Measurements from ENCODE around the gene THBS3.
"Not testable (repeated sequence)": the region's sequence is repeated elsewhere in the genome, so short reads cannot be mapped to it uniquely, and the experiment has no call there.

THBS3 gene

DNA sequence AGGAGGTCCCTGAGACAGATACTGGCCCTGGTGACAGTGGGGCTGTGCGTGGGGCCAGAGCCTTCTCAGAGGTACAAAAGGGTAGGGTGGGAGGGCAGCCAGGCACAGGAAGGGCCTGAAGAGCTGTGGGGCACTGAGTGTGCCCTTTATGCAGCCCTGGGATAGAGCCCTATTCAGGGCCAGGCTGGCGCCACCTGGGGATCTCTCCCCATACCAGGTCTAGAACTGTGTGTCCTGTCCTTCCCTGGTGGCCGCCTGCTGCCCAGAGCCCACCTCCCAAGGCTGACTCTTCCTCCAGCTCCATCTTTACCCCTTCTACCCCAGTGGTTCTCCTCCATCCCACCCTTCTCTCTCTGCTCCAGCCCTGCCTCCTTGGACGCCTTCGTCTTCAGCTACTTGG, 25.8 kb upstream of the THBS3 start:
- not testable (repeated sequence) for DNase-seq

DNA sequence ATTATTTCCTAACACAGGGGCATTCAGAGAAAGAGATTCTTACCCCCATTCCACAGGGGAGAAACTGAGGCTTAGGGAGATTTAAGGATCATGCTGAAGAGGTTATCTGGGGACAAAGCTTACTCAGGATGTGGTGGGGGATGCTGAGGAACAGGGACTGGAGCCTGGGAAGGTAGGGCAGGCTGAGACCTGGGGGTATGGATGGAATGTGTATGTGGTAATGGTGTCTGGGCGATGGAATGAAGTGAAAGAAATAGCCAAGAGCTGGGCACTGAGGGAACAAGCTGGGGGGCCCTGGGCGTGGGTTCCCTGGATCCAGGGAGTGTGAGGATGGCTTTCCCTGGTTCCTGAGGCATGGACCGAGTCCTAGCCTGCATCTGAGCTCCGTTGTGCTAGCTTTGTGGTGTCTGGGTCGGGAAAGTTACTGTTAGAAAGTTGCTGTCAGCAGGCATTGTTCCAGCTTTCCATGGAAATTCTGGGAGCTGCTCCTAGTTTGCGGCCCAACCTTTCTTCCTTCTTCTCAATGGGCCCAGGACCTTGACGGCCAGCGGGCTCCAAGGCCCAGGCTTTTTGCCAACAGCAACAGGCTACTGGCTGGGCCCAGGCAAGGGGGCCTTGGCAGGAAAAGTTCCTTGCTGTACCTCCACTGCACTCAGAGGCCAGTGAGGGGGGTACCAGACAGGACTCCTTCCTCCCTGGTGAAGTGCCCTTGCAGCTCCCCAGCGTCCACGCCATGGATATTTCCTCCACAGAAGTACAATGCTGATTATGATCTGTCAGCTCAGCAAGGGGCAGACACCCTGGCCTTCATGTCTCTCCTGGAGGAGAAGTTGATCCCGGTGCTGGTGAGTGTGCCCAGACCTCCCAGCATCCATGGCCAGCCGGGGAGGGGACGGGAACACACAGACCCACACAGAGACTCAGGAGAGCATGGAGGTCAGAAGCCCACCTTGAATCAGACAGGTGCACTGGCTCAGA, 24.6 kb upstream of the THBS3 start:
- not testable (repeated sequence) for DNase-seq

DNA sequence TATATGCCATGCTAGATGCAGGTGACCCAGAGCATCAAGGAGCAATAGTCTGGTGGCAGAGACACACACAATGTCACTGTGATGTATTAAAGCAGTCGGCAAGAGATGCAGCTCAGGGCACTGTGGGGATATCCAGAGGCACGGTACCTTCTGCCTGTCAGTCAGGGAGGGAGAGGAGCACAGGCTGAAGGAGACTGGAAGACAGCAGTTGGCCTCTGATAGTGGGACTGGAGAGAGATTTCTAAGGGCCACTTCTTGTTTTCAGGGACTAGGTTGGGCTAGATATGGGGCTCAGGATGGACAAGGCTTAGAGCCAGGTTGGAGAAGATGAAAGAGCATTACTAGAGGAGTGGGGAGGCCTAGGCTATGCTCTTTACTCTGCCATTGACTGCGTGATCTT, 23.6 kb upstream of the THBS3 start:
- DNase-seq: not testable (repeated sequence)

DNA sequence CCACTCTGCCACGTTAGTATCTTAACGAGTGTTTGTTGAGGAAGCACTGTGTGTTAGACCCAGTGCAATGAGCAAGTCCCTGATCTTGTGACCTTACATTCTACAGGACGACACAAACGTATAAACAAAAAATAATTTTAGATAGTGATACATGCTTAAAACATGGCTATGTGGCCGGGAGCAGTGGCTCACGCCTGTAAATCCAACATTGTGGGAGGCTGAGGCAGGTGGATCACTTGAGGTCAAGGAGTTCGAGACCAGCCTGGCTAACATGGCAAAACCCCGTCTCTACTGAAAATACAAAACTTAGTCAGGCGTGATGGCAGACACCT, 20.4 kb upstream of the THBS3 start:
- DNase-seq: no peak

DNA sequence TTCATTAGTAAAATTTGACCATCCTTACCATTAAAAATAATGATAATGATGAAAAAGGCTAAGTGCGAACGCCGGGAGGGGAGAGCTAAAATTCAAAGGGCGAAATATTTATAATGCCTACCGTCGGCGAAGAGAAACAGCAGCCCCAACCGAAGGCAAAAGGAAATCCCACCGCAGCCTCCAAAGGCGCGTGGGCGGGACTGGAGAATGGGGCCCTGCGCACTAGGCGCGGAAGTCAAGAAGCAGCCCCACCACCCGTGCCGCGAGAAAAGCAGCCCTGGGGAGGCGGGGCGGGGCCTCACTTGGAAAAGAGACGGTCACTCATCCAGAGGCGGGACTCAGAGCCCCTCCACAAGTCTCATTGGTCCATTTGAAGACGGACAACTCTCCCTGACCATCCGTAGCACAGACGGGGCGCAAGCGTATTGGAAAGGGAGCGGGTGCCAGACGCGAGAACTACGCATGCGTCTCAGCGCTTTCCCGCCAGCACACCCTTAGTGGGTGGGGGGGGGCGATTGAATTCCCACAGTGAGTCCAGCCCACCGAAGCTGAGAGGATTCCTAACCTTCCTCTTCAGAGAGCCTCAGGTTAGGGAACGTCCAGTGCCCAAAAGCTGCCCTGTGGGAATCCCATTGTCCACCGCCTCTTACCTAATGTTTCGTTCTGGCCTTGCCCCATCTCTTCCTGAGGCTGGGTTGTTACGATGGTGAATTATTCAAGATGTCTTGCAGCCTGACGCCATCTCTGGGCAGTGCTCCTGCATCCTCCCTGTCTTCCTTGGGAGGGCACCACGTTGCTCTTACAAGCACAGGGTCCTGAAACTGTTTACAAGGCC, 19.8 kb upstream of the THBS3 start:
- peak; percentile 99 for DNase-seq

DNA sequence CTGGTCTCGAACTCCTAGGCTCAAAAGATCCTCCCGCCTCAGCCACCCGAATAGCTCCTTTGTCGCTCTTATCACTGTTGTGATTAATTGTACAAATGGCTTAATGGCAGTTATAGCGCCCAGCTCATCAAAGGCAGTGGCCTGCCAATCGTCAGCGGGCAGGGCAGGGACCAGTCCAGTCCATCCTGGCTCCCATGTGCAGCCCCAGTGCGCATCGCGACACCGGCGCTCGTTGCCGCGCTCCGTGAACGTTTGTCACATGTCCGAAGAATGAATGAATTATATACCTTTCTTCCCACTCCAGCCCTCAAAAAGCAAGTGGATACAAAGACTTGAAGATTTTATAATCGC, 19.2 kb upstream of the THBS3 start:
- no peak for DNase-seq

DNA sequence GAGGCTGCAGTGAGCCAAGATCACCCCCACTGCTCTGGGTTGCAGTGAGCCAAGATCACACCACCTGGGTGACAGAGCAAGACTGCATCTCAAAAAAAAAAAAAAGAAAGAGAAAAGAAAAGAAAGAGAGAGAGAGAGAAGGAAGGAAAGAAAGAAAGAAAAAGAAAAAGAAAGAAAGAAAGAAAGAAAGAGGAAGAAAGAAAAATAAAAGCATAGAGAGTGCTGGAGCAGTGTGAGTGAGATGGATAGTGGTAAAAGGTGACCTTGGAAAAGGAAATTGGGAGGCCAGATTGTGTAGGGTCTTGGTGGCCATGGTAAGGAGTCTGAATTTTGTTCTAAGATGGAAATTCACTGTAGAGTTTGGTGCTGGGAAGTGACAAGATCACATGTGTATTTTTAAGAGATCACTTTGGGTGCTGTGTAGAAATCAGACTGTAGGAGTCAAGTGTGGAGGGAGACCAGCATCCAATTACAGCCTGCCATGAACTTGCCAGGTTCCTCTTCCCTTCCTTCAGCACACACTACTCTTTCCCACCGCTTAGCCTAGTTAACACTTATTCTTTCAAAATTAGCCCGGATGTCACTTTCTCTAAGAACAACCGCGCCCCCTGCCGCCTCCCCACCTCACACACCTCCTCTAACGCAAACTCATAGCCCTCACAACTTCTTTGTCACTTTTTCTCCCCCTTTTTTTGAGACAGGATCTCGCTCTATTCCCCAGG, 18.7 kb upstream of the THBS3 start:
- DNase-seq: peak; percentile 70

DNA sequence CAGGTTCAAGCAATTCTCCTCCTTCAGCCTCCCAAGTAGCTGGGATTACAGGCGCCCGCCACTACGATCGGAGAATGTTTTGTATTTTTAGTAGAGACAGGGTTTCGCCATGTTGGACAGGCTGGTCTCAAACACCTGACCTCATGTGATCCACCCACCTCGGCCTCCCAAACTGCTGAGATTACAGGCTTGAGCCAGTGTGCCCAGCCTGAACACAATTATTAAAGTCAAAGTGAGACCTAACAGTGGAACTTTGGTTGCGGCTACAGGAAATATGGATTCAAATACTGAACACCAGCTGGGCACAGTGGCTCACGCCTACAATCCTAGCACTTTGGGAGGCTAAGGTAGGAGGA, 17.7 kb upstream of the THBS3 start:
- DNase-seq: not testable (repeated sequence)

DNA sequence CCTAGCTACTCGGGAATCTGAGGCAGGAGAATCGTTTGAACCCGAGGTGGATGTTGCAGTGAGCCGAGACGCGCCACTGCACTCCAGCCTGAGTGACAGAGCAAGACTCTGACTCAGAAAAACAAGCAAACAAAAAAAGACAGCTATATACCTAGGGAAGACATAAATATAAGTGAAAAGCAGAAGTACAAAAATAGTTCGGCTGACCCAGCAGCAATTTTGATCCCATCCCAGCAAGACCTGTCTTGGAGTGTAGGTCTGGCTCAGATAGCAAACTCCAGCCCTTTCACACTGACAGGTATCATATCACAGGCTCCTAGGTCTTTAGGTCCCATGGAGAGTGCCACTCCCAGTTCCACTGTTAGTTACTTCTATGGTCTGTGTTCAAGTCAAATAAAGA, 15.3 kb upstream of the THBS3 start:
- no peak for DNase-seq

DNA sequence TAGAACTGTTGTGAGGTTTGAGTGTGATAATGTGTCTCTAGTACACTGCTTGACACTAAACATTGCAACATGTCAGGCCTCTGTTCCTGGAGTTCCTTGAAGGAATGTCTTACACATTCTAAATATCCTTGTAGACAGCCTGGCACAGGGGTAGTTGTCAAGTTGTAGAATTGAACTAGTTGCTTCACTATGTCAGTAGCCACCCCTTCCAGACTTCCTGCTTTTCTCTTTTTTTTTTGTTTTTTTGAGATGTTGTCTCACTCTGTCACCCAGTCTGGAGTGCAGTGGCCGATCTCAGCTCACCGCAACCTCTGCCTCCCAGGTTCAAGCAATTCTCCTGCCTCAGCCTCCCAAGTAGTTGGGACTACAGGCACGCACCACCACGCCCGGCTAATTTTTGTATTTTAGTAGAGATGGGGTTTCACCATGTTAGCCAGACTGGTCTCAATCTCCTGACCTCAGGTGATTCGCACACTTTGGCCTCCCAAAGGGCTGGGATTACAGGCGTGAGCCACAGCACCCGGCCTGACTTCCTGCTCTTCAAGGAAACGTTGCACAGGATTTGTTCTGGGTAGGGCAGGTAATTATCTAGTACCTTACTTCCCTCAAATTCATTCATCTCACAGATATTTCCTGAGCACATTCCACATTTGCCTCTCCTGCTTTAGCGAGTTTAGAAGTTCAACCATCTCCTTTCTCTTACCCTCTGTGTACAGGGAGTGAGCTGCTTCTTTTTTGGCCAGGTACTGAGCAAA, 12.7 kb upstream of the THBS3 start:
- not testable (repeated sequence) for DNase-seq

DNA sequence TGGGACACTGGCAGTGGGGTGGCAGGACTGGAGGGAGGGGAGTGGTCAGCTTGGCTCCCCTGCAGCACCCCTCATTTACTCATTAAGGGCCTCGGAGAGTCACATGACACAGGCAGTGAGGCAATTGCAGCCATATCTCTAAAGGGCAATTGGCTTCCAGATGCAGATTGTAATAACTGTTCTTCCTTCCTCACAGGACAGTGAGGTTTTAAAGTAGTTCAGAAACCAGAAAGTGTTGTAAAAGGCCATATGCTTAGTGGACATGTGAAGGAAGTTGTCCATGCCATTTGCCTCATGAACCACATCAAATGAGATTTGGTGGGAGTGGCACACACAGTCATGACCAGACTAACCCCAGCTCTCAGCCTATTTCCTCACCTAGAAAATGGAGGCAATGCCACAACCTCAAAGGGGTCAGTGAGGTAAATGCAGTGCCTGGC, 11.9 kb upstream of the THBS3 start:
- DNase-seq: no peak

DNA sequence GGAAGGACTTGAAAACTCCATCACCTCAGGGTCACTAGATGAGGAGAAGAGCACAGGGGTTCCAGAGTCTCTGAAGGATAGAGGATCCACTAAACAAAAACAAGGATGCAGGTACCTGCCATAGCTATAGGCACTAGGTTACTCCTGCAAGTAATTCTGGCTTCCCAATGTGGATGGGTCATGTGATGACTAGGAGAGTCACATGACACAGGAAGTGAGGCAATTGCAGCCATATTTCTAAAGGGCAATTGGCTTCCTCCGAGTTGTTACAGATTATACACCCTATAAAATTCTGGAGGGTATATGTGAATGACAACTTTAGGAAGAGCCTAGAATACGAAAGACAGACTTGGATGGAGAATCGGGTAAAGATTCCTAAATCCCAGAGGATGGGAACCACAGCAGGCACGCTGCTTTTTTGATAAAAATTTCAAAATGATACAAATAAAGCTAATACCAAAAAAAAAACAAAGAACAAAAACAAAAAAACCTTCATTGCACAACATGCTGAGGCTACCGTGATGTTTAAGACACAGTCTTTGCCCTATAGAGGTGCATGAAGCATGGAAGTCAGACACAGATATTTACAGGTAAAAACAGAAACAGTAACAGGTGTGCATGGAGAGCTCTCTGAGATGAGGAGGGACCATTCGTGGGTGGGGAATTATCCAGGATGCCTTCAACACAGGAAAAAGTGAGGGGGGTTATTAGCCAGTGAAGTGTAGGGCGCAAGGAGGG, 11.3 kb upstream of the THBS3 start:
- peak; percentile 47 for DNase-seq

DNA sequence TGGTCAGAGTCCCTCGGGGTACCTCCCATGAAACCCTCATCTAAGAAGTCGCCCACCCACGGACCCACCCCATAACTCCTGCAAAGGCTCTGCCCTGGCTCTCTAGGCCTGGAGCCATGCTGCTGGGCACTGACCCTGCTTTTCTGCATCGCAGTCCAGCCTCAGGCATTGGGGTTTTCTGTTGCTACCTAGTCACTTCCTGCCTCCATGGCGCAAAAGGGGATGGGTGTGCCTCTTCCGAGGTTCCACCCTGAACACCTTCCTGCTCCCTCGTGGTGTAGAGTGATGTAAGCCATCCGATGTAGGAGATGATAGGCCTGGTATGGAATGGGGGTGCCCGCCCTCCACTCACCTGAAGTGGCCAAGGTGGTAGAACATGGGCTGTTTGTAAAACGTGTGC, 7.0 kb upstream of the THBS3 start:
- not testable (repeated sequence) for DNase-seq

DNA sequence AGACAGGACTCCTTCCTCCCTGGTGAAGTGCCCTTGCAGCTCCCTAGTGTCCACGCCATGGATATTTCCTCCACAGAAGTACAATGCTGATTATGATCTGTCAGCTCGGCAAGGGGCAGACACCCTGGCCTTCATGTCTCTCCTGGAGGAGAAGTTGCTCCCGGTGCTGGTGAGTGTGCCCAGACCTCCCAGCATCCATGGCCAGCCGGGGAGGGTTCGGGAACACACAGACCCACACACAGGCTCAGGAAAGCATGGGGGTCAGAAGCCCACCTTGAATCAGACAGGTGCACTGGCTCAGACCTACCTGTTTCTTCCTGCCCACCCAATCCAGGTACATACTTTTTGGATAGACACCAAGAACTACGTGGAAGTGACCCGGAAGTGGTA, 4.3 kb upstream of the THBS3 start:
- DNase-seq: not testable (repeated sequence)

DNA sequence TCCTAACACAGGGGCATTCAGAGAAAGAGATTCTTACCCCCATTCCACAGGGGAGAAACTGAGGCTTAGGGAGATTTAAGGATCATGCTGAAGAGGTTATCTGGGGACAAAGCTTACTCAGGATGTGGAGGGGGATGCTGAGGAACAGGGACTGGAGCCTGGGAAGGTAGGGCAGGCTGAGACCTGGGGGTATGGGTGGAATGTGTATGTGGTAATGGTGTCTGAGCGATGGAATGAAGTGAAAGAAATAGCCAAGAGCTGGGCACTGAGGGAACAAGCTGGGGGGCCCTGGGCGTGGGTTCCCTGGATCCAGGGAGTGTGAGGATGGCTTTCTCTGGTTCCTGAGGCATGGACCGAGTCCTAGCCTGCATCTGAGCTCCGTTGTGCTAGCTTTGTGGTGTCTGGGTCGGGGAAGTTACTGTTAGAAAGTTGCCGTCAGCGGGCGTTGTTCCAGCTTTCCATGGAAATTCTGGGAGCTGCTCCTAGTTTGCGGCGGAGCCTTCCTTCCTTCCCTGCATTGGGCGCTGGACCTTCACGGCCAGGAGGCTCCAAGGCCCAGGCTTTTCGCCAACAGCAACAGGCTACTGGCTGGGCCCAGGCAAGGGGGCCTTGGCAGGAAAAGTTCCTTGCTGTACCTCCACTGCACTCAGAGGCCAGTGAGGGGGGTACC, 3.8 kb upstream of the THBS3 start:
- DNase-seq: not testable (repeated sequence)

DNA sequence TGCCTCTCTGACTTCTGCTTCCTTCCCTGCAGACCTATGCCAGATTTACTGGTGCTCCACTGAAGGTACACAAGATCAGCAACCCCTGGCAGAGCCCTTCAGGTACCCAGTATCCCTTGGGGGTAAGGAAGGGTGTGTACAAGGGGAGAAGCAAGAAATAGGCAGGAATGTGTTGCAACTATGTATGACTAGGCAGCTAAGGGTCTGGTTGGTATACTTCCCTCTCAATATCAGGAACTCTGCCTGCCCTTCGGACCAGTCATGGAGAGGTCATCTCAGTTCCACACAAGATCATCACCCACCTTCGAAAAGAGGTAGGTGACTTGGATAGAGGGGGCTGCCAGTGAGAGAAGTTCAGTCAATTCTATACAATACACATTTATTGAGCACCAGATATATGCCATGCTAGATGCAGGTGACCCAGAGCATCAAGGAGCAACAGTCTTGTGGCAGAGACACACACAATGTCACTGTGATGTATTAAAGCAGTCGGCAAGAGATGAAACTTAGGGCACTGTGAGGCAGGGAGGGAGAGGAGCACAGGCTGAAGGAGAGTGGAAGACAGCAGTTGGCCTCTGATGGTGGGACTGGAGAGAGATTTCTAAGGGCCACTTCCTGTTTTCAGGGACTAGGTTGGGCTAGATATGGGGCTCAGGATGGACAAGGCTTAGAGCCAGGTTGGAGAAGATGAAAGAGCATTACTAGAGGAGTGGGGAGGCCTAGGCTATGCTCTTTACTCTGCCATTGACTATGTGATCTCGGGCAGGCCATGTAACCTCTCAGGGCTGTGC, 2.8 kb upstream of the THBS3 start:
- no peak for DNase-seq

DNA sequence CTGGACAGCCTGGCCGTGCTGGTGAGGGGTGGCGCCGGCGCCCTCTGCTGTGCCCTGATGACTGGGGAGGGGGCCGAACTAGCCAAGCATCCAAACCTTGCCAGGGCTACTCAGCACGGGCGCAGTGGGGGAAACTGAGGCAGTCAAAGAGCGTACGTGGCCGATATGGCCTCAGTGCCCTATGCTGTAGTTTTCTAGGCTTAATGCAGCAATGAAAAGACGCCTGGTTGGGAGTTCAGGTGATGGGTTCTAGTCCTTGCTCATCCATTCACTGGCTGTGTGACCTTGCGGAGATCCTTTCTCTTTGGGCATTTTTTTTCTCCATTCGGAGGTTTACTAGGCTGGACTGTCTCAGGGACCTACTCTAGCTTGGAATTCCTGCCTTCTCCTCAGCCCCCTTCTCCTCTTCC, 1.6 kb upstream of the THBS3 start:
- DNase-seq: no peak

DNA sequence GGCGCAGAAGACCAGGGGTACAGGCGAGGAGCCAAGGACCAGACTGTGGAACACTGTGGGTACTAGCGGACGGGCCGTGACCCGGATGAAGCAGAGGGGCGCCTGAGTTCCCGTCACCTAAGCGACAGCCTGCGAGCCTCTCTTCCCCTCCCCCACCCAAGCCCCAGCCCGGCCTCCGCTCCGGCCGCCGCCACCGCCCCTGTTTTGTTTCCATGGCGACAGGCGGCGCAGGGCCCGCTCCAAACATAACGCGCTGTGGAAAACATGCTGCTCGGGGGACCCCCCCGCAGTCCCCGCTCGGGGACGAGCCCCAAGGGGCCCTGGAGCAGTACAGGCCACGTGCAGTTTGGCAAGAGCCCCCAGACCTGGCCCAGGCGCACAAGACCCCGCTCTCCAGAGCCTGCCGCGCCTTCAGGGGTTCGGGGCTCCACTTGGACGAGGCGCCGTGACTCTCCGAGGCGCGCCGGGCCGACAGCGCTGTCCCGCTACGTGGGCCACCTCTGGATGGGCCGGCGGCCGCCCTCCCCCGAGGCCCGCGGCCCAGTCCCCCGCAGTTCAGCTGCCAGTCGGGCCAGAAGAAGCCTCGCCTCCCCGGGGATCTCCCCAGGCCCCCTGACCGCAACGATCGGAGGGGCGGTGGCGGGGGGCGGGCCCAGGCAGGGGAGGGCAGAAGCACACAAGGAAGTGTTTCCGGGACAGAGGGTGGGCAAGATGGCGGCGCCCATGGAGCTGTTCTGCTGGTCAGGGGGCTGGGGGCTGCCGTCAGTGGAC, 1.0 kb upstream of the THBS3 start, which contains the start of gene MTX1:
Gene MTX1, plus strand, starts transcription at position 155 of the 771 bp plus-strand sequence. Its CDS starts 110 bp downstream, at position 265.
- DNase-seq: peak; percentile 61
